ENCODE data around the gene SULT1E1. TPM values are rescaled to one million over a fixed set of nuclear protein-coding genes. Genes with fewer than 3 reads are reported as not detected.

SULT1E1 gene
- total and polyA plus RNA-seq, 2 of the 8 experiments (the other 6 are each of a cell fraction or from before 2014, with no cell fraction given): not detected

GRCh38 chr4:69823048-69823447 lies 36.9 kb downstream of the SULT1E1 start:
- no peak overlapping the region for H2BK120ac ChIP-seq (replicated peaks; ENCODE audit: low read depth, low read length)
- no peak overlapping the region for H2BK5ac ChIP-seq (ENCODE audit: low read depth, low read length)
- H3K4me3 ChIP-seq (ENCODE audit: extremely low read depth in 1 of 4, insufficient read depth in 2 of 4, low read depth in 3 of 4, low read length in 4 of 4): no peak overlapping the region
- FAIRE-seq (no peak), DNase-seq (ENCODE audit: low read depth in 1 of 2, low spot score in 2 of 2) (no peak)
- H2AFZ ChIP-seq (ENCODE audit: low read length): peak overlapping the region; percentile 96
- ChIA-PET CTCF (ENCODE audit: partially characterized antibody) (interaction anchor here (0.6 to 2.7 kb wide), 21 partner anchors 11 to 685 kb away, joined by 3 to 10 read pairs (median 4); no protein-coding TSS in a partner anchor), POLR2A (ENCODE audit: partially characterized antibody) (no interaction called here)
- no peak overlapping the region for H3K4ac ChIP-seq (replicated peaks; ENCODE audit: insufficient read length, low read depth, low read length)
- H3K9ac ChIP-seq (replicated peaks in 1 of 4; ENCODE audit: extremely low read depth in 1 of 4, low read depth in 3 of 4, low read length in 3 of 4): no peak overlapping the region
- H4K20me1 ChIP-seq (replicated peaks in 1 of 2; ENCODE audit: control insufficient read depth in 1 of 2, insufficient read depth in 2 of 2, low read length in 2 of 2): no peaks in the 10 kb centered on the region
- no peak overlapping the region for H3K4me2 ChIP-seq (ENCODE audit: insufficient read depth in 1 of 2, low read depth in 2 of 2, low read length in 2 of 2)
- no peak overlapping the region for H2AK5ac ChIP-seq (ENCODE audit: low read depth, low read length)
- H3K23me2 ChIP-seq (ENCODE audit: low read depth, low read length): no peaks in the 10 kb centered on the region
- H2BK20ac ChIP-seq (ENCODE audit: low read length): no peak overlapping the region
- no peak overlapping the region for H4K5ac ChIP-seq (ENCODE audit: insufficient read length, low read depth, low read length)
- H3K4me1 ChIP-seq (replicated peaks in 1 of 4; ENCODE audit: control insufficient read depth in 3 of 4, insufficient read depth in 4 of 4, low read length in 3 of 4): no peaks in the 10 kb centered on the region
- H3K27ac ChIP-seq (ENCODE audit: low read depth, low read length): no peak overlapping the region
- no peak overlapping the region for H3K23ac ChIP-seq (ENCODE audit: insufficient read length)
- H4K91ac ChIP-seq (replicated peaks; ENCODE audit: insufficient read length, low read length): no peak overlapping the region
- H4K8ac ChIP-seq (ENCODE audit: extremely low read depth, insufficient read depth, low read length): no peak overlapping the region
- no peak overlapping the region for H2BK15ac ChIP-seq (ENCODE audit: low read length)
- no peak overlapping the region for H3K14ac ChIP-seq (ENCODE audit: insufficient read length)
- H3K27me3 ChIP-seq (replicated peaks in 1 of 4; ENCODE audit: control insufficient read depth in 3 of 4, extremely low read depth in 1 of 4, insufficient read depth in 3 of 4, low read length in 3 of 4): no peaks in the 10 kb centered on the region
- no peaks in the 10 kb centered on the region for H3K9me3 ChIP-seq (ENCODE audit: insufficient read depth in 2 of 2, low read depth in 1 of 2, low read length in 1 of 2)
- H2BK12ac ChIP-seq (ENCODE audit: low read depth, low read length): no peak overlapping the region
- no peaks in the 10 kb centered on the region for H3K79me2 ChIP-seq (ENCODE audit: control insufficient read depth in 1 of 2, insufficient read depth in 2 of 2, low read length in 2 of 2)
- 89% methylated on average over 4 of the region's 4 CpGs; no CpG with 5 or more reads in 1 of the 2 experiments for WGBS, 2 experiments (ENCODE audit: extremely low coverage in 1 of 2, insufficient coverage in 1 of 2, insufficient read length in 1 of 2, insufficient replicate concordance in 2 of 2, low coverage in 1 of 2, low lambda C conversion rate in 2 of 2, missing lambda C conversion rate in 1 of 2)
- H3K56ac ChIP-seq (replicated peaks; ENCODE audit: insufficient read length, low read depth, low read length): no peak overlapping the region
- H3K36me3 ChIP-seq (ENCODE audit: control insufficient read depth in 2 of 4, insufficient read depth in 4 of 4, low read length in 3 of 4): no peaks in the 10 kb centered on the region
- H3K18ac ChIP-seq (ENCODE audit: extremely low read depth, low read length): no peak overlapping the region
- H3K79me1 ChIP-seq (ENCODE audit: low read depth, low read length): no peaks in the 10 kb centered on the region
- no peak for TF ChIP-seq YY1 (IDR thresholded peaks at IDR 0.05; ENCODE audit: low read depth, low read length)
